GM12865 (cell line): ENCODE results near the gene RALGAPB.
"Not testable (repeated sequence)": the region's sequence is repeated elsewhere in the genome, so short reads cannot be mapped to it uniquely, and the experiment has no call there.

Source experiments
- DNase-seq: peaks from one replicate; pipeline ENCODE4 v3.0.0; 2010; ENCODE audit warnings: low read depth
- H3K4me3 ChIP-seq: 2 replicates; pipeline ENCODE4 v1.5.1; 2011; ENCODE audit warnings: mild to moderate bottlenecking, low read depth, low read length, control low read depth
- CTCF ChIP-seq: IDR thresholded peaks from 2 replicates; pipeline ENCODE4 v1.5.1; 2011; ENCODE audit warnings: low read length, control low read depth, low read depth, inconsistent platforms; ENCODE audit not compliant: insufficient read depth; ENCODE audit errors: missing control alignments

RALGAPB gene

GRCh38 chr20:38497246-38497935, 24.7 kb downstream of the RALGAPB start:
- no peak overlapping the region for H3K4me3 ChIP-seq
- TF ChIP-seq CTCF = no peak
- no peak for DNase-seq

GRCh38 chr20:38498909-38499308, 26.3 kb downstream of the RALGAPB start:
- TF ChIP-seq CTCF = no peak
- no peak for DNase-seq
- no peak overlapping the region for H3K4me3 ChIP-seq

GRCh38 chr20:38499366-38499765, 26.7 kb downstream of the RALGAPB start:
- no peak for DNase-seq
- TF ChIP-seq CTCF = no peak
- no peak overlapping the region for H3K4me3 ChIP-seq

GRCh38 chr20:38501858-38502436, 29.3 kb downstream of the RALGAPB start:
- H3K4me3 ChIP-seq = no peak overlapping the region
- no peak for DNase-seq

GRCh38 chr20:38504368-38505090, 31.9 kb downstream of the RALGAPB start:
- no peak for TF ChIP-seq CTCF
- no peak for DNase-seq
- H3K4me3 ChIP-seq = no peak overlapping the region

More at GRCh38 chr20:38501858-38502436, 29.3 kb downstream of the RALGAPB start:
- no peak for TF ChIP-seq CTCF

- no peak for DNase-seq
- no peak for TF ChIP-seq CTCF
These were observed 32.4 kb downstream of the RALGAPB start for GRCh38 chr20:38505091-38505455.

GRCh38 chr20:38511726-38512125, 39.1 kb downstream of the RALGAPB start:
- H3K4me3 ChIP-seq, DNase-seq: not testable (repeated sequence)

More at GRCh38 chr20:38505091-38505455, 32.4 kb downstream of the RALGAPB start:
- no peak overlapping the region for H3K4me3 ChIP-seq
